Measurements from ENCODE around the gene CCND2. TPM values are rescaled to one million over a fixed set of nuclear protein-coding genes. Genes with fewer than 3 reads are reported as not detected.
"Not testable (repeated sequence)": the region's sequence is repeated elsewhere in the genome, so short reads cannot be mapped to it uniquely, and the experiment has no call there.

The CCND2 gene
- polyA plus RNA-seq, 1 experiment: 0.64 TPM

DNA sequence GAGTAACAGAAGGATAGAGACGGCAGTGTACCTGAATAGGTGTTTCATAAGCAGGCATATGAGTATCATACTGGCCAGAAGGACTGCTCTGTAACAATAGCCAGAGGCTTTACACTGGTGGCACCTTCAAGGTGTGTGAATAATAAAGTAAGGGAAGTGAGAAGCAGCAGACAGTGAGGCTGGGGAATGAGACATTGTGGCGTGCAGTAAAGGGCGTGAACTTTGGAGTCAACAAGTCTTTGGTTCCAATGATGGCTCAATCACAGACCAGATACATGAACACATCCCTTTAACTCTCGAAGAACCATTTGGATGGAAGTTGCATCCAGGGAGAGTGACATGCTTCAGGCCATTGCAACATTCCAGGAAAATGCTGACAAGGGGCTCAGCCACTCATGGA, 32.0 kb upstream of the CCND2 start:
- Histone ChIP-seq H3K36me3 (ENCODE audit: control insufficient read depth, insufficient read depth, low read length) (no peaks in the 10 kb centered on the region), H3K4me3 (ENCODE audit: low read depth, low read length) (no peak overlapping the region), H3K27me3 (ENCODE audit: control insufficient read depth, insufficient read depth, low read length) (no peaks in the 10 kb centered on the region)
- POLR2A ChIA-PET: no interaction called here
- no peak for DNase-seq (ENCODE audit: low read depth)
- TF ChIP-seq, protein P1, sequence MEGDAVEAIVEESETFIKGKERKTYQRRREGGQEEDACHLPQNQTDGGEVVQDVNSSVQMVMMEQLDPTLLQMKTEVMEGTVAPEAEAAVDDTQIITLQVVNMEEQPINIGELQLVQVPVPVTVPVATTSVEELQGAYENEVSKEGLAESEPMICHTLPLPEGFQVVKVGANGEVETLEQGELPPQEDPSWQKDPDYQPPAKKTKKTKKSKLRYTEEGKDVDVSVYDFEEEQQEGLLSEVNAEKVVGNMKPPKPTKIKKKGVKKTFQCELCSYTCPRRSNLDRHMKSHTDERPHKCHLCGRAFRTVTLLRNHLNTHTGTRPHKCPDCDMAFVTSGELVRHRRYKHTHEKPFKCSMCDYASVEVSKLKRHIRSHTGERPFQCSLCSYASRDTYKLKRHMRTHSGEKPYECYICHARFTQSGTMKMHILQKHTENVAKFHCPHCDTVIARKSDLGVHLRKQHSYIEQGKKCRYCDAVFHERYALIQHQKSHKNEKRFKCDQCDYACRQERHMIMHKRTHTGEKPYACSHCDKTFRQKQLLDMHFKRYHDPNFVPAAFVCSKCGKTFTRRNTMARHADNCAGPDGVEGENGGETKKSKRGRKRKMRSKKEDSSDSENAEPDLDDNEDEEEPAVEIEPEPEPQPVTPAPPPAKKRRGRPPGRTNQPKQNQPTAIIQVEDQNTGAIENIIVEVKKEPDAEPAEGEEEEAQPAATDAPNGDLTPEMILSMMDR (IDR thresholded peaks at IDR 0.05; ENCODE audit: insufficient read depth, low read depth, low read length): no peak
- CTCF ChIA-PET: no interaction called here

DNA sequence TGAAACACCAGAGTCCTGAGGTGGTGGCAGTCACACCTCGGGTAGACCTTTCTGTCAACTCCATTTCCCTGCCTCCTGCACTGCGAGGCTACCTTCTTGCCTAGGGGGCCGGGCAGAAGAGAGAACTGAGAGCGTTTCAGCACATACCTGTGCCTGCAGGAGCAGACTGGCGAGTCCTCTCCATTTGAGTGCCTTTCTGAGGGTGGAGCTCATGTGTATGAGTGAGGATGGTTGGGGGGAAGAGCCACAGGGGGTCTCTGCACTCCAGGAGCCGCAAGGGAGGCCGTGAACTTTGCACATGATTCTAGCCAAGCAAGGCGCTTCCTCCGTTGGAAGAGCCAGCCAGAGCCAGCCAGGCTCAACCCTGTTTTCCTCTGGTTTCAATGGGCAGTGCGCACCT, 31.0 kb upstream of the CCND2 start:
- POLR2A ChIA-PET: no interaction called here

DNA sequence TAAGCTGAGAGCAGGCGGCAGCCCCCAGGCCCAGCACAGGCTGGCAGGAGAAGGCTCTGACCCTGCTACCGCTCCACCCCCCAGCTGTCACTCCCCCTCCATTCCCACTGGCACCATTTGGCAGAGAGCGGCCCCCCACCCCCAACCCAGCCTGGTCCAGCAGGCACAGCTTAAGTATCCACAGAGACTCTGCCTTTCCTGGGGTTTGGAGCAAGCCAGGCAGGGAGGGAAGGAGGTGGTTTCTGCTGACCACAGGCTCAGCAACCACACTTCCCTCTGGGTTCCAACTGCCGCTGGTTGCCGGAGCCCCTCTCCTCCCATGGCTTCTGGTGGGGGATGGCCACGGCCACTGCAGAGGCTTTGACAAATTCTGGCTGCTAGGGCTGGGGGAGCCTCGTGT, 30.5 kb upstream of the CCND2 start:
- TF ChIP-seq, protein P1 (IDR thresholded peaks at IDR 0.05; ENCODE audit: insufficient read depth, low read depth, low read length): no peak
- ChIA-PET POLR2A (no interaction called here), CTCF (no interaction called here)
- Histone ChIP-seq H3K27me3 (ENCODE audit: control insufficient read depth, insufficient read depth, low read length) (no peaks in the 10 kb centered on the region), H3K4me3 (ENCODE audit: low read depth, low read length) (no peak overlapping the region), H3K36me3 (ENCODE audit: control insufficient read depth, insufficient read depth, low read length) (no peaks in the 10 kb centered on the region)
- DNase-seq (ENCODE audit: low read depth): no peak

More for the DNA sequence above, 31.0 kb upstream of the CCND2 start:
- no peaks in the 10 kb centered on the region for H3K27me3 ChIP-seq (ENCODE audit: control insufficient read depth, insufficient read depth, low read length)
- TF ChIP-seq, protein P1 (IDR thresholded peaks at IDR 0.05; ENCODE audit: insufficient read depth, low read depth, low read length): no peak
- no peak for DNase-seq (ENCODE audit: low read depth)
- H3K36me3 ChIP-seq (ENCODE audit: control insufficient read depth, insufficient read depth, low read length): no peaks in the 10 kb centered on the region
- no peak overlapping the region for H3K4me3 ChIP-seq (ENCODE audit: low read depth, low read length)
- CTCF ChIA-PET: no interaction called here

DNA sequence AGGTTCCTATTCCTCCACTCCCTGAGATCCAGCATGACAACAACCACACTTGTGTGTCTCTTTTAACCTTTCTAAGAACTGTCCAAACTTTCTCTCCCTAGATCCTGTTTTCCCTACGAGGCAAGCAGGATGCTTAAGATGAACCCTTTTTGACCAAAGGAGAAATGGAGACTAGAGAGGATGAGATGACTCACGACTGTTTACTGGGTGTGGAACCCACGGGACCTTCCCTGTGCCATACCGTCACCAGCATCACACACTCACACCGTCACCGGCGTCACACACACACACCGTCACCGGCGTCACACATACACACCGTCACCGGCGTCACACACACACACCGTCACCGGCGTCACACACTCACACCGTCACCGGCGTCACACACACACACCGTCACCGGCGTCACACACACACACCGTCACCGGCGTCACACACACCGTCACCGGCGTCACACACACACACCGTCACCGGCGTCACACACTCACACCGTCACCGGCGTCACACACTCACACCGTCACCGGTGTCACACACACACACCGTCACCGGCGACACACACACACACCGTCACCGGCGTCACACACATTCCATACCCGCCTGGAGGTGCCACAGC, 30.0 kb upstream of the CCND2 start:
- H3K36me3 ChIP-seq (ENCODE audit: control insufficient read depth, insufficient read depth, low read length); CTCF ChIA-PET; DNase-seq (ENCODE audit: low read depth); H3K4me3 ChIP-seq (ENCODE audit: low read depth, low read length); POLR2A ChIA-PET; H3K27me3 ChIP-seq (ENCODE audit: control insufficient read depth, insufficient read depth, low read length): not testable (repeated sequence)

DNA sequence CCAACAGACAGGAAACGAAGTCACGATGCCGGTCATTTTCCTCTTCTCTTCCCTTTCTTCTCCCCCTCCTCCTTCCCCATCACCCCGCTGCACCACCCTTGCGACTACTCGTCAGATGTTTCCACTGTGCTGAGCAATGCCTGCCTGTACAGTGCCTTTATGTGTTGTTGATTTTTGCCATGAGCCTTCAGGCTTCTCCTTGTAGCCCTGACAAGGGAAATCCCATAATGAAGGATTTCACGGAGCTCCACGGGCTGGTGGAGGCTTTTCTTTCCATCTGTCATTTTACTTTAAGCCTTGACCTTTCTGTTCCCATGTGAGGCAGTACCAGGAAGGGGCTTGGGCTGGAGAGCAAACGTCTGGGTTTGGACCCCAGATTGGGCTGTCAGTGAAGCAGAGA, 28.7 kb upstream of the CCND2 start:
- no peaks in the 10 kb centered on the region for H3K36me3 ChIP-seq (ENCODE audit: control insufficient read depth, insufficient read depth, low read length)
- H3K4me3 ChIP-seq (ENCODE audit: low read depth, low read length): no peak overlapping the region
- no peaks in the 10 kb centered on the region for H3K27me3 ChIP-seq (ENCODE audit: control insufficient read depth, insufficient read depth, low read length)
- ChIA-PET POLR2A (no interaction called here), CTCF (no interaction called here)
- no peak for DNase-seq (ENCODE audit: low read depth)
- TF ChIP-seq, protein P1 (IDR thresholded peaks at IDR 0.05; ENCODE audit: insufficient read depth, low read depth, low read length): no peak

DNA sequence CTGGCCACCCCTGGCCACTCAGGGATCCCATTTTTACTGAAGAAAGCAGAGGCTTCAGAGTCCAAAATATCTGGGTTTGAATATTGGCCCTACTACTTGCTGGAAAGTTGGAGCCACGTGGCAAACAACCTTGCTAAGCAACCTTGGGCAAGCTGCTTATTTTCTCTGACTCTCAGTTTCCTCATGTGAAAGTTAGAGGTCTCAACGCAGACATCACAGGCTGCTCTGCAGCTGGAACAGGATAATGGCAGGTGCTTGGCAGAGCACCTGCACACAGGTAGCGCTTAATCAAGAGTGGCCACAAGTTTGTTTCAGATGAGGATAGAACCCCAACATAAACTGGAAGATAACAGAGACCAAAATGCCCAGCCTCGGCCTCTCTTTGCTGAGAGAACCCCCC, 28.1 kb upstream of the CCND2 start:
- no peak for DNase-seq (ENCODE audit: low read depth)
- no peaks in the 10 kb centered on the region for H3K27me3 ChIP-seq (ENCODE audit: control insufficient read depth, insufficient read depth, low read length)
- TF ChIP-seq, protein P1 (IDR thresholded peaks at IDR 0.05; ENCODE audit: insufficient read depth, low read depth, low read length): no peak
- ChIA-PET POLR2A (no interaction called here), CTCF (no interaction called here)
- no peak overlapping the region for H3K4me3 ChIP-seq (ENCODE audit: low read depth, low read length)
- H3K36me3 ChIP-seq (ENCODE audit: control insufficient read depth, insufficient read depth, low read length): no peaks in the 10 kb centered on the region

Measured in BJ (cell line).